ACHN (cell line): ENCODE results near the gene YPEL1.

ENCODE experiments used
- DNase-seq: peaks from one replicate; pipeline ENCODE4 v3.0.0-alpha.2; 2015
- in situ Hi-C: cut with HindIII; loops from 2 replicates; pipeline ENCODE4 v1.10.0; 2017; ENCODE audit warnings: low sequenced_read_pairs, low pct_ligation_motif_present, low pct_unique_long_range_greater_than_20kb

The YPEL1 gene

GRCh38 chr22:21650280-21650679, 85.3 kb downstream of the YPEL1 start:
- in situ Hi-C loops = no loop called here
- no peak for DNase-seq
